HepG2 (cell line): ENCODE data around the gene MRRF. TPM values are rescaled to one million over a fixed set of nuclear protein-coding genes. Genes with fewer than 3 reads are reported as not detected.

ENCODE experiments used
- ARID3A ChIP-seq: IDR thresholded peaks from 2 replicates; pipeline ENCODE4 v1.6.1; 2012; ENCODE audit warnings: low read depth, low read length, improper control_type of control experiment
- DBP ChIP-seq: sonication (generic); formaldehyde crosslinking; IDR thresholded peaks from 2 replicates; pipeline ENCODE4 v1.4.0; 2020; ENCODE audit warnings: missing genetic modification reagents; ENCODE audit errors: not compliant biosample characterization
- HNRNPL ChIP-seq: fragments of 200-400 bp; formaldehyde crosslinking; IDR thresholded peaks from 2 replicates; pipeline ENCODE4 v1.6.1; 2017; ENCODE audit warnings: mild to moderate bottlenecking, low read depth, low read length
- PRDM10 ChIP-seq: sonication (generic); formaldehyde crosslinking; IDR thresholded peaks from 2 replicates; pipeline ENCODE4 v1.4.0; 2020; ENCODE audit warnings: low read depth, missing genetic modification reagents
- RBM22 ChIP-seq: fragments of 200-400 bp; formaldehyde crosslinking; optimal IDR thresholded peaks from 2 replicates; pipeline ENCODE3; 2017; ENCODE audit warnings: mild to moderate bottlenecking, low read length, moderate library complexity
- SATB2 ChIP-seq: sonication (generic); formaldehyde crosslinking; IDR thresholded peaks from 2 replicates; pipeline ENCODE4 v1.5.0; 2020; ENCODE audit warnings: missing genetic modification reagents
- STAG1 ChIP-seq: sonication (generic); formaldehyde crosslinking; IDR thresholded peaks from 2 replicates; pipeline ENCODE4 v1.4.0; 2020; ENCODE audit warnings: missing genetic modification reagents
- STAT6 ChIP-seq: sonication (generic); formaldehyde crosslinking; IDR thresholded peaks from 2 replicates; pipeline ENCODE4 v1.4.0; 2020; ENCODE audit warnings: missing genetic modification reagents, mild to moderate bottlenecking, borderline replicate concordance
- THAP9 ChIP-seq: sonication (generic); formaldehyde crosslinking; IDR thresholded peaks from 2 replicates; pipeline ENCODE4; 2020; ENCODE audit warnings: missing genetic modification reagents, mild to moderate bottlenecking, borderline replicate concordance
- ZNF180 ChIP-seq: sonication (generic); formaldehyde crosslinking; IDR thresholded peaks from 2 replicates; pipeline ENCODE4 v1.4.0; 2020; ENCODE audit warnings: low read depth, missing genetic modification reagents, borderline replicate concordance
- ZNF337 ChIP-seq: sonication (generic); formaldehyde crosslinking; IDR thresholded peaks from 2 replicates; pipeline ENCODE4 v1.5.1; 2020; ENCODE audit warnings: missing genetic modification reagents, low read depth, mild to moderate bottlenecking, borderline replicate concordance
- ZNF34 ChIP-seq: sonication (generic); formaldehyde crosslinking; IDR thresholded peaks from 2 replicates; pipeline ENCODE4 v1.4.0; 2020; ENCODE audit warnings: mild to moderate bottlenecking, missing genetic modification reagents, borderline replicate concordance
- ZNF546 ChIP-seq: sonication (generic); formaldehyde crosslinking; conservative IDR thresholded peaks from 2 replicates; pipeline ENCODE4 v1.8.1; 2023; ENCODE audit warnings: mild to moderate bottlenecking, missing genetic modification reagents
- polyA plus RNA-seq, 8 experiments: library from polyadenylated mRNA; depleted of rRNA in 3 of 8; stranded (reverse) in 7 of 8; unstranded in 1 of 8; fragments of >200 nt; fragmentation: Illumina TruSeq in 4 of 8; extraction: Trizol in 4 of 8; gene quantifications; 2 replicates each; pipeline versions ENCODE4 v1.2.1 to v1.2.3, GENCODE V29; 2011 to 2016; ENCODE audit warnings: low read depth in 4 of 8, missing spikeins in 1 of 8, mixed read lengths in 1 of 8; ENCODE audit not compliant: insufficient read depth in 1 of 8
- total RNA-seq, 5 experiments: library from RNA; depleted of rRNA; stranded (reverse); fragments of >200 nt; fragmentation: Illumina TruSeq; extraction: Trizol; gene quantifications; 2 replicates each; pipeline ENCODE4 v1.2.3, GENCODE V29; 2016; ENCODE audit warnings: low read depth in 1 of 5

MRRF gene
- total and polyA plus RNA-seq, 2 of the 13 experiments (the other 11 are each of a cell fraction or from before 2014, with no cell fraction given): 37.3 to 44.3 TPM

- TF ChIP-seq STAT6 (CRISPR knock-in tag) (no peak), STAG1 (CRISPR knock-in tag) (no peak; the same call in 1 of the 2 replicates), PRDM10 (CRISPR knock-in tag) (peak; percentile 43; the same call in 1 of the 2 replicates), HNRNPL (0 out of 2 replicates have a peak, but pooled peaks have one; percentile 38), THAP9 (CRISPR knock-in tag) (peak; percentile 87), ZNF180 (CRISPR knock-in tag) (no peak; the same call in 1 of the 2 replicates), ZNF34 (CRISPR knock-in tag) (no peak), RBM22 (peak; percentile 38), ZNF337 (CRISPR knock-in tag) (peak; percentile 98; the same call in 1 of the 2 replicates), DBP (no peak), SATB2 (CRISPR knock-in tag) (peak; percentile 92), ARID3A (0 out of 2 replicates have a peak, but pooled peaks have one; percentile 38), ZNF546 (CRISPR knock-in tag) (peak; percentile 96)
Measured at GRCh38 chr9:122264360-122265148, at the start of gene MRRF, which contains the start of gene RBM18 (continued).
